HG02852 (cell line): ENCODE measurements around the gene SLCO2B1.

Experiments used
- ATAC-seq: cut with Tn5 transposase; IDR thresholded peaks from one replicate; pipeline ENCODE4 v1.9.1; 2021; ENCODE audit warnings: mild to moderate bottlenecking, moderate library complexity; ENCODE audit not compliant: unreplicated experiment

SLCO2B1 gene

DNA sequence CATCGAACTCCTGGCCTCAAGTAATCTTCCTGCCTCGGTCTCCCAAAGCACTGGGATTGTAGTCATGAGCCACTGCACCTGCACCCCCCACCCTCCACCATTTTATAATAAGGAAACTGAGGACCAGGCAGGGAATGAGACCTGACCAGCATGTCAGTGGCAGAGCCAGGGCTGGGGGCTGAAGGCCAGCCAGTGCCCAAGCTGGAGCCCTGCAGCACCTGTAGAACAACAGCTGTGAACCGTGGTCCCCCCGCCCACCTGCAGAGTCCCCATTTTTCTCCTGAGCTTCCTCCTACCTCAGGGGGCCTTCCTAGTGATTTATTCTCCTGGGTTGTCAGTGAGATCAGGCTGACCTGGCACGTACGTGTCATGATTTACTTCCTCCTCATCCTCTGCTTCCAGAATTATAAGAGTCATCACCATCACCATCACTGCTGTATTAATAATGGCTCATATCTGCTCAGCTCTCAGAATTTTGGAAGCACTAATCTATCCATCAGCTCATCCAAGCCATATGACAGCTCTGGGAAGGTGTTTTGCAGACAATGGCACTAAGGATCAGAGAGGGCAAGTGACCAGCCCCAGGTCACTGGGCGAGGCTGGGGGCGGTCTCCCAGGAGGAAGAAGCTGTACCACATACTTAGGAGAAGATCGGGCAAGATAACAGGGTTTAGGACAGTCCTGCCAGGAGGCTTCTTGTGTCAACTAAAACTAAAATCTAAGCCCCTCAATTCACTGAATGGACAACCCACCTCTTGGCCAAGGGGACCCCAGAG is 5.5 kb upstream of the SLCO2B1 start:
- ATAC-seq = no peak

GRCh38 chr11:75145972-75146519 is 4.9 kb upstream of the SLCO2B1 start:
- no peak for ATAC-seq

- no peak for ATAC-seq
Measured at GRCh38 chr11:75146711-75147110, 4.2 kb upstream of the SLCO2B1 start.

DNA sequence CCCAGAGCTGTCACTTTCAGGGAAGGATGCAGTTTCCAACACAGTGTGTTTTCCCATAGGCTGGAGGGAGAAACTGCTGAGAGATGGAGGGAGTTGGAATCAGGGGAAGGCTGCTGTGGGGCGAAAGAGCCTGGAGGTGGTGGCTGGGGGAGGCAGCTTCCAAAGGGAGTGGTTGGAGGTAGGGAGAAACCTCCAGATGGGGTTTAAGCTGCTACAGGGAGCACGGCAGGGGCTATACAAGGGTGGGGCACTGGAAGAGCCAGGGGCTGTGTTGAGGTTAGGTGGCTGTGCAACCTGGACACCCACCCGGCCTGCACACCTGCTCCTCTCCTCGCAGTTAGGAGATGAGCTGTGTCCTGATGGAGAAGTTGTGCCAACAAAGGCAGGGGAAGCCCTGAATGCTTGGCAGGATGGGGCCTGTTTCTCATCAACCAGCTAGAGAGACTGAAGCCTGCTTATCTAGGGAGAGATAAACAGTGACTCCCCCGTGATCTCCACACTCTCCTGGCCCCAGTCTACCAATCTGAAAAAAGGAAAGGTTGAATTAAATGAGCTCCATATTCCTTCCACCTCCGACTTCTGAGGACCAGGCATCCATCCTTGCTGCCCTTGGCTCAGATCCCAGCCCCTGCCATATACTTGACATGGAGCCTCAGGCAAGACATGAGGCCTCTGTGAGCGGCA is 3.6 kb upstream of the SLCO2B1 start:
- no peak for ATAC-seq

DNA sequence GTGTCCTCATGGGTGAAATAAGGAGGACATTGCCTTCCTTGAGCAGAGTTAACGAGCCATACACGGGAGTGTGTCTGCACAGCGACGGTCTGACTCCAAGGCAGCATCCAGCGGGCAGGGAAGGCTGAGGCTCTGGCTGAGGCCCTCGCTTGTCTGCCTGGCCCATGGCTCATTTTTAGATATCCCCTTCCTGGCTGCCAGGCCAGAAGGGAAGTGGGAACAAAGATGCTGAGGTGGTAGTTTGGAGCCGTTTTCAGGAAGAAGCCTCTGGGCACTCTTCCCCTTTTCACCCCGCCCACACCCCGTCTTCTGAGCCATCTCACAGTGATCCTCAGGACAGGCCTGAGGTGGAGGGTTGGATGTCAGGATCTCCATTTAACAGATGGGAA is 3.0 kb upstream of the SLCO2B1 start:
- ATAC-seq = no peak

- no peak for ATAC-seq
Measured at GRCh38 chr11:75148436-75148983, 2.4 kb upstream of the SLCO2B1 start.

- no peak for ATAC-seq
Measured at GRCh38 chr11:75149766-75150465, 991 bp upstream of the SLCO2B1 start.

DNA sequence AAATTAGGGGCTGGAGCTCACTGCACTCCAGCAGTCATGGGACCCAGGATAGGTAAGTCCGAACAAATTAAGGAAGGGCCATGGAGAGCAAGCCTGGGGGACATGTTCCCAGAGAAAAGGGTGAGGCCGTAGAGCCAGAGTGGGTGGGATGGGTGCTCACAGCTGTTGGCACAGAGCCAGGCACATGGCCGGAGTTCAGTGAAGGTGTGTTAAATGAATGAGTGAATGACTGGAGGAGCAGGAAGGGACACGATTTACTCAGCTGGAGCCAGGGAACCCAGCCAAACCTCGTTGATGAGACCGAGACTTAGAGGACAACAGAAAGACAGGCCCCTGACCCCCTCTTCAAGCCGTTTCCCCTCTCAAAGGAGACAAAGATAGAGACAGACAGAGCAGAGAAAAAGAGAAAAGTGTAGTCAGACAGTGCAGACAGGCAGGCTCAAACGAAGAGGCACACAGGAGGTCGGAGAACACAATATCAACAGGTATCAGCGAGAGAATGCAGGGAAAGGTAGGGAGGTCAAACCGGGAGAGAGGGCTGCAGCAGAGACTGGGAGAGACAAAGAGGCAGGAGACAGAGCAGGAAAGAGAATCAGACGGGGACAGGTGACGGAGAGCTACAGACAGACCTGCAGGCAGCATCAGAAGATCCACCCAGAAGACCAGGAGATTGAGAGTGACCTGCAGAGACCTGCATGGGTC is 590 bp downstream of the SLCO2B1 start:
- no peak for ATAC-seq

DNA sequence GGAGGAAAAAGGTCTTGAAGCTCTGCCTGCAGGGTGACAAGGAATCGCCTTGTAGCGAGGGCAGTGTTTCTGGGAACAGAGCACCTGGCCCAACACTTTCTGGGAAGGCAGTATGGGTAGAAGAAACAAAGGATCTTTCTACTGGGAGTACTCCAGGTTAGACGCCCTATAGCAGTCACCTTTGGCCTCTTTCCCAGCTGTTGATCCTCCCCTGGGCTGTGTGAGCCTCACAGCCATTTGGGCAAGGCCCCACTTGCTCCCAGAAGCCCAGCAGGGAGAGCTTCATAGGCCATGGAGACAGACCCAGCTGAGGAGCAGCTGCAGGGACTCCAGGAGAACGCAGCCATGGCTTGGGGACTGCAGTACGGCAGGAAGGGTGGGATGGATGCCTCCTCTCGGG is 1.2 kb downstream of the SLCO2B1 start:
- no peak for ATAC-seq

DNA sequence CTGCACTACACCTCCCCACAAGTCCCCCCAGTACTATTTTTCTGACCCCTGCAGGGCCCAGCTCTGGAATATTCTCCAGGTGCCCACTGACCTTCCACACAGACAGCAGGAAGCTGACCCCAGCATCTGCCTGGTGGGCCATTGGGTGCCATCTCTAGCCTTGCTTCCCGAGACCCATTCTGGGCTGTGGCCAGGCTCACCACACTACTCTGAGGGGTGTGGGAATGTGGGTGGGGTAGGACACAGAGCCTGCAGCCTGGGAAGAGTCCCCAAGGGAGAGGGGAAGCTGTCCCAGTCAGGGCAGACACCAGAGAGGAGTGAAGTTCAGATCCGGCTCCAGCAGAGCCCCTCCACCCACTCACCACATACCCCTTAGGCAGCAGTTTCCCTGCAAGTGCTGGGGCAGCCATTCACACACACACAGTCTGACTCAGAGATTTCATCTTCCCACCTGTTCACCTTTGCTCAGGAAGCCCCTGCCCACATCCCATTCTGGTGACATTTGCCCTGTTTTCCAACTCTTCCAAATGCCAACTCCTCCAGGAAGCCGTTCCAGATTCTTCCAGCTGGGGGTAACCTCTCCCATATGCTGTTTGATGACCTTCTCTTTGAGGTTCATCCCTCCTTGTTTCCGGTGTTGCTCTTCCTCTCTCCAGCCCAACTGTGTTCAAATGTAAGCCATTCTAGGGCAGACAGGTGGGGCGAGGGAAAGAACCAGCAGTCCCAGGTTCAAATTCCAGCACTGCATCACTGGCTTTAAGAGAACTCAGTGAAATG is 1.9 kb downstream of the SLCO2B1 start:
- ATAC-seq = no peak

DNA sequence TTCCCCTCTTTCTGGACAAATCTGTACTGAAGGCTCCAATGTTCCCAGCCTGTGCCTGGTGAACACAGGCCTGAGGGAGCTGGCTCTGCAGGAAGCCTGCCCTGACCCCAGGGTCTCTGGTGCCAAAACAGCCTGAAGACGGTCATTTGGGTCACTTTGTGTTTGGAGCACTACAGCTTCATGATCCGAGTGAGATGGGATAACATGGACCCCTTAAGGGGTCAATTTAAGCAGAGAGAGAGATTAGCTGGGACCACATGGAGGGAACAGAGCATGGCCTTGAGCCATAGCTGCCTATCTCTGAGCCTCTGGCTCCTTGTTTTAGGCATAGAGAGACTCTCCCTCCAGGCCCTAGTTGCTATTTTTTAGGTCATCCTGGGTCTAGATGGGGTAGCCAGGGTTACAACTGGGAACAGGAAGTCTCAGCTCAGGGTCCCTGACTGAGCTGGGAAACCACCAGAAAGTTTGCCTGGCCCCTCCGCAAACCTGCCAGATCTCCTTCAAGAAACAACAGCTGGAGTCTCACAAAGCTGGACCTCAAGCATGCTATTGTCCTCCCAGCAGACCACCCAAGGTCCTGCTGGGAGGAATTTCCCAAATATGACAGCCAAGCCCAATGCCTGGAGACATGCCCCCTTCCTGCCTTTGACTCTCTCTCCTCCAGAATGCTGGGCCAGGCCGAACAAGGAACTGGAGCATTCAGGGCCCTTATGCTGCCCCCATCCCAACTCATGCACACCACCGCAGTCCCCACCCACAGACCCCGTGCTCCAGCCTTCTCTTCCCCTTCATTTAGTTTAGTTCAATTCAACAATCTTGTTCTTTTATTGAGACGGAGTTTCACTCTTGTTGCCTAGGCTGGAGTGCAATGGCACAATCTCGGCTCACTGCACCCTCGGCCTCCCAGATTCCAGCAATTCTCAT is 4.0 kb downstream of the SLCO2B1 start:
- ATAC-seq = no peak

DNA sequence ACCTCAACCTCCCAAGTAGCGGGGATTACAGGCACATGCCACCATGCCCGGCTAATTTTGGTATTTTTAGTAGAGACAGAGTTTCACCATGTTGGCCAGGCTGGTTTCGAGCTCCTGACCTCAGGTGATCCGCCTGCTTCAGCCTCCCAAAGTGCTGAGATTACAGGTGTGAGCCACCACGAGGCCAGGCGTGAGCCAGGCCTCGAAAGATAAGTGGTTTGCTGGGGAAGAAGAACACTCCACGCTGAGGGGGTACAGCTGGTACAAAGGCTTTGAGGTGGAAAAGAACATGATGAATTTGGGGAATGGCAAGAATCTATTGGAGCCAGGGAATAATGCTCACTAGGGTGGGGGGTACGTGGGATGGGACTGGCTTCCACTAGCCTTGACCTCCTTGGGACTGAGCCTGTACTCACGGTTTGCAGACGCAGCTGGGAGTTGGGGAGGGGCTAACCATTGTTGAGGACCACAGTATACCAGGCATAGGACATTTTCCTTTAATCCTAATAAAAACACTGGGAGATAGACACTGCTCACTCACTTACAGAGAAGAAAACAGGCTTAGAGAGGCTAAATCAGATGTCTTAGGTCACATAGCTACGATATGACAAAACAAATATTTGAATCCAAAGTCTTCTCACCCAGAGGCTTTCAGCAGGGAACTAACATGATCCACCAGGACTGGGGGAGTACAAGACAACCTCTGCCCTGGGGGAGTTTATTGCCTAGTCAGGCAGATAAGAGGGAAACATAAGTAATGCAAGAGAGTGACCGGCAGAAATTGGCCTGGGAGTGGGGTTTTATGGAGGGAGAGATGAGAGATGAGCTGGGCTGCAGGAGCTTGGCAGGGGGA is 4.9 kb downstream of the SLCO2B1 start:
- ATAC-seq = no peak

DNA sequence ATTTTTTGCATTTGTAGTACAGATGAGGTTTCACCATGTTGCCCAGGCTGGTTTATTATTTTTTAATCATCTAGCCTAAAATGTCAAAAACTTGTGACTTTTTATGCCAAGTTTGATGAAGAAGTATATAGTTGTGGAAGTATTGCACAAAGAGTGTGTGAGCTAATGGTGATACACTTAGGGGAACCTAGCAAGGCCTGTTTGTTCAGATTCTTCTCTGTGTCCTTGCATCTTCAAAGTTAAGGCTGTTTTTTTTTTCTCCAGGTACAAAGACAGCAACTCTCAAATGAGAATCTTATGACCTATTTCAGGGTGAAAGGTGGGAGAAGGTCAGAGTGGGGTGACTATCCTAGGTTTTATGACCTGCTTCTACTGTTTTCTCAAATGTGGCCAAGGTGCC is 7.3 kb downstream of the SLCO2B1 start:
- no peak for ATAC-seq

- no peak for ATAC-seq
Measured at GRCh38 chr11:75158696-75159150, 7.8 kb downstream of the SLCO2B1 start.

DNA sequence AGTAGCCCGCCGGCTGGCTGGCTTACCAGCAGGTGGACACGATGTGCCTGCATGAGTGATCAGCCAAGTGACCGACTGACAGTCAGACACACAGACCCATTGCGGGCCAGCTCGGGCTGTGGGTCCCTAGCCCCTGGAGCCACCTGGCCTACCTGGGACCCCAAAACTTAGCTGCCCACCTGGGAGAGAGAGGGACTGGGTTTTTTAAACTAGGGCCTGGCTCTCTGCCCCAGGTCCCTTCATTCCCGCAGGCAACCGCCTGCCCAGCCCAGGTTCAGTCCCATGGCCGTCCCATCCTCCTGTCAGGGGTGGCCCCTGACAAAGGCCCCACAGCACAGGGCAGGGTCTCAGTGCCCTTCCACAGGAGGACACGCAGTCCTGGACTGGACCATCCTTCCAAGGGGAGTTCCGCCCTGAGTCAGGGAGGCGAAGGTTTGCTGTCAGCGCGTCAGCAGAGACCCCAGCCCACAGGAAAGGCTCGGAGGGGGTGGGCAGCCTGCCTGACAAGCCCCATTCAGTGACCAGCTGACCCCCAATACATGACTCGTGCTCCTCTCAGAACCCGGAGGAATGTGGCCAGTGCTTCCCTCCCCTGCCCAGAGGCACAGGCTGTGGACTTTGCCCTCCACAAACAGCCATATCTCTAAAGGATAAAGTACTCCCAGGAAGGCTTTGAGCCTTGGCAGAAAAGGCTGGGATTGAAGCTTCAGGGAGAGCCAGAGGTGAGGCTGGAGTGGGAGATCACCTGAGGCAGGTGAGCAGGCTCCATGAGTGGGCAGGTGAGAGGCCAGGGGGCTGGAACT is 8.4 kb downstream of the SLCO2B1 start:
- ATAC-seq = no peak

- no peak for ATAC-seq
Measured at GRCh38 chr11:75160220-75160757, 9.4 kb downstream of the SLCO2B1 start.

GRCh38 chr11:75160880-75161279 is 10.0 kb downstream of the SLCO2B1 start:
- no peak for ATAC-seq
